Measurements from ENCODE around the gene TENT4A. TPM values are rescaled to one million over a fixed set of nuclear protein-coding genes. Genes with fewer than 3 reads are reported as not detected.

TENT4A gene
- total RNA-seq, 1 experiment from 2014 or later, result 51.7 TPM

DNA sequence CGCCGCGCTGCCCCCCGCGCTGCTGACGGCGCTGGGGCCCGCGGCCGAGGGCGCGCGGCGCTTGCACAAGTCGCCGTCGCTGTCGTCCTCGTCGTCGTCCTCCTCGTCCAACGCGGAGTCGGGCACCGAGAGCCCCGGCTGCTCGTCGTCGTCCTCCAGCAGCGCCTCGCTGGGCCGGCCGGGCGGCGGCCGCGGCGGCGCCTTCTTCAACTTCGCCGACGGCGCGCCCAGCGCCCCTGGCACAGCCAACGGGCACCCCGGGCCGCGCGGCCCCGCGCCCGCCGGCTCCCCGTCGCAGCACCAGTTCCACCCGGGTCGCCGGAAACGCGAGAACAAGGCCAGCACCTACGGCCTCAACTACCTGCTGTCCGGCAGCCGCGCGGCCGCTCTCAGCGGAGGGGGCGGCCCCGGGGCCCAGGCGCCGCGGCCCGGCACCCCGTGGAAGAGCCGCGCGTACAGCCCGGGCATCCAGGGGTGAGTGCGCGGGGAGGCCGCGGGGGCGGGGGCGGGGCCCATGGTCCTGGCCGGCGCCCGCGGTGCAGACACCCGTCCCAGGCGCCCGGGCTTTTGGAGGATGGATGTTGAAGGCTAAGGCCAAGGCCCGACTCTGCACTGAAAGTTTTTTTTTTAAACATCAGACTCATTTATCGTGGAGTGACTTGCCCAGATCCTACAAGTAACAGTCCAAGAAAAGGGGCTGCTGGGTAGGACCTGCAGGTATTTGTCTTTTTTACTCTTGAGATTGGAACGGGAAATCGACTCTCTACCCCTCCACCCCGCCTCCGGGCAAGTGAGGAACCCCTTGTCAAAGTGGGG, 1.2 kb downstream of the TENT4A start:
- Histone ChIP-seq H3K27me3 (replicated peaks; ENCODE audit: insufficient read depth, low read depth, low read length, poor library complexity) (no peaks in the 10 kb centered on the region), H3K36me3 (ENCODE audit: insufficient read depth, low read length, poor library complexity, severe bottlenecking) (peaks cover 2% of the 10 kb centered on the region), H3K4me3 (ENCODE audit: low read depth, low read length, poor library complexity, severe bottlenecking) (peak overlapping the region; percentile 80), H3K9me3 (ENCODE audit: low read depth, low read length, poor library complexity, severe bottlenecking) (no peaks in the 10 kb centered on the region), H3K27ac (ENCODE audit: low read depth, low read length, poor library complexity, severe bottlenecking) (peak overlapping the region; percentile 67), H3K4me1 (ENCODE audit: insufficient read depth, low read length, poor library complexity, severe bottlenecking) (peaks cover 8% of the 10 kb centered on the region)
- no TSS peak for BruUV-seq (replicated peaks)
- TF ChIP-seq CTCF (conservative IDR thresholded peaks at IDR 0.05; ENCODE audit: low read depth, low read length), result no peak
- no peak for TF ChIP-seq EZH2 (IDR thresholded peaks at IDR 0.05; ENCODE audit: borderline replicate concordance, low read depth, low read length, poor library complexity, severe bottlenecking)
- ChIA-PET POLR2A (ENCODE audit: low non-redundant PET) (no interaction called here), CTCF (no interaction called here)
- peak; percentile 31 for DNase-seq (ENCODE audit: low spot score)
- intact Hi-C loops (cut with micrococcal nuclease; ENCODE audit: unreplicated experiment), result no loop called here

- H3K27ac ChIP-seq (ENCODE audit: low read depth, low read length, poor library complexity, severe bottlenecking), result no peak overlapping the region
- intact Hi-C loops (cut with micrococcal nuclease; ENCODE audit: unreplicated experiment), result no loop called here
- peak overlapping the region; percentile 80 for H3K4me3 ChIP-seq (ENCODE audit: low read depth, low read length, poor library complexity, severe bottlenecking)
- peaks cover 8% of the 10 kb centered on the region for H3K4me1 ChIP-seq (ENCODE audit: insufficient read depth, low read length, poor library complexity, severe bottlenecking)
- H3K27me3 ChIP-seq (replicated peaks; ENCODE audit: insufficient read depth, low read depth, low read length, poor library complexity), result no peaks in the 10 kb centered on the region
- no TSS peak for BruUV-seq (replicated peaks)
- H3K36me3 ChIP-seq (ENCODE audit: insufficient read depth, low read length, poor library complexity, severe bottlenecking), result peaks cover 2% of the 10 kb centered on the region
- ChIA-PET CTCF (no interaction called here), POLR2A (ENCODE audit: low non-redundant PET) (no interaction called here)
- no peak for DNase-seq (ENCODE audit: low spot score)
- no peak for TF ChIP-seq CTCF (conservative IDR thresholded peaks at IDR 0.05; ENCODE audit: low read depth, low read length)
- no peak for TF ChIP-seq EZH2 (IDR thresholded peaks at IDR 0.05; ENCODE audit: borderline replicate concordance, low read depth, low read length, poor library complexity, severe bottlenecking)
- H3K9me3 ChIP-seq (ENCODE audit: low read depth, low read length, poor library complexity, severe bottlenecking), result no peaks in the 10 kb centered on the region
Measured at GRCh38 chr5:6715271-6715670, 2.0 kb downstream of the TENT4A start.

- POLR2A ChIA-PET (ENCODE audit: low non-redundant PET), result no interaction called here
- Histone ChIP-seq H3K4me1 (ENCODE audit: insufficient read depth, low read length, poor library complexity, severe bottlenecking) (peaks cover 8% of the 10 kb centered on the region), H3K36me3 (ENCODE audit: insufficient read depth, low read length, poor library complexity, severe bottlenecking) (peaks cover 2% of the 10 kb centered on the region), H3K4me3 (ENCODE audit: low read depth, low read length, poor library complexity, severe bottlenecking) (peak overlapping the region; percentile 80), H3K27ac (ENCODE audit: low read depth, low read length, poor library complexity, severe bottlenecking) (no peak overlapping the region), H3K9me3 (ENCODE audit: low read depth, low read length, poor library complexity, severe bottlenecking) (no peaks in the 10 kb centered on the region), H3K27me3 (replicated peaks; ENCODE audit: insufficient read depth, low read depth, low read length, poor library complexity) (no peaks in the 10 kb centered on the region)
- CTCF ChIA-PET, result no interaction called here
- TF ChIP-seq CTCF (conservative IDR thresholded peaks at IDR 0.05; ENCODE audit: low read depth, low read length) (no peak), EZH2 (IDR thresholded peaks at IDR 0.05; ENCODE audit: borderline replicate concordance, low read depth, low read length, poor library complexity, severe bottlenecking) (no peak)
- BruUV-seq (replicated peaks), result no TSS peak
- intact Hi-C loops (cut with micrococcal nuclease; ENCODE audit: unreplicated experiment), result no loop called here
- DNase-seq (ENCODE audit: low spot score), result no peak
Measured at GRCh38 chr5:6715758-6716628, 2.8 kb downstream of the TENT4A start.
